ENCODE data around the gene PYGB.

DNA sequence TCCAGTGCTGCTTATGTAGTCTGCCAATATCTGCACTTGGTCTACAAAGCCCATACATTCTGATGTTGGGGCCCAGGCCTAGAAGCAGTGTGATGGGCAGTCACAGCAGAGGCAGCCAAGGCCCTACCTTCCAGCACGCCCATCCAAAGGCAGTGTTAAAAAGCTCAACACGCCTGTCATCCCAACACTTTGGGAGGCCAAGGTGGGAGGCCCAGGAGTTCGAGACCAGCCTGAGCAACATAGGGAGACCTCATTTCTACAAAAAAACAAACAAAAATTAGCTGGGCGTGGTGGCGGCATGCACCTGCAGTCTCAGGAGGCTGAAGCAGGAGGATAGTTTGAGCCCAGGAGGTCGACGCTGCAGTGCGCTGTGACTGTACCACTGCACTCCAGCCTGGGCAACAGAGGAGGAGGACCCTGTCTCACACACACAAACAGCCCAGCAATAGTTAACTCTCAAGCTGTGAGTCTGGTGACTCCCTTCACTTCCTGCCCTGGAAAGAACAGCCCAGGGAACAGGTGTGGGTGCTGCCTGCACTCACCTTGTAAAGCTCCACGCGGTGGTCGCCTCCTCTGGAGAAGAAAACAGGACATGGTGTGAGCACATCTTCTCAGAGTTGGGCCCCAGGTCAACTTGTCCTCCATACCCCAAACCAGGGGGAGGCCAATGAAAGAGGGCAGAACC, 68.8 kb downstream of the PYGB start:
- TF ChIP-seq YY1 (IDR thresholded peaks at IDR 0.05; ENCODE audit: insufficient read depth, insufficient read length) (no peak), ZNF274 (IDR thresholded peaks at IDR 0.05; ENCODE audit: low read depth, low read length) (no peak), SUZ12 (IDR thresholded peaks at IDR 0.05; ENCODE audit: extremely low read depth, insufficient read depth, insufficient read length) (no peak)

Measured in NT2/D1 (cell line).